ENCODE data around the gene FRMD3.

- TF ChIP-seq, protein P1, sequence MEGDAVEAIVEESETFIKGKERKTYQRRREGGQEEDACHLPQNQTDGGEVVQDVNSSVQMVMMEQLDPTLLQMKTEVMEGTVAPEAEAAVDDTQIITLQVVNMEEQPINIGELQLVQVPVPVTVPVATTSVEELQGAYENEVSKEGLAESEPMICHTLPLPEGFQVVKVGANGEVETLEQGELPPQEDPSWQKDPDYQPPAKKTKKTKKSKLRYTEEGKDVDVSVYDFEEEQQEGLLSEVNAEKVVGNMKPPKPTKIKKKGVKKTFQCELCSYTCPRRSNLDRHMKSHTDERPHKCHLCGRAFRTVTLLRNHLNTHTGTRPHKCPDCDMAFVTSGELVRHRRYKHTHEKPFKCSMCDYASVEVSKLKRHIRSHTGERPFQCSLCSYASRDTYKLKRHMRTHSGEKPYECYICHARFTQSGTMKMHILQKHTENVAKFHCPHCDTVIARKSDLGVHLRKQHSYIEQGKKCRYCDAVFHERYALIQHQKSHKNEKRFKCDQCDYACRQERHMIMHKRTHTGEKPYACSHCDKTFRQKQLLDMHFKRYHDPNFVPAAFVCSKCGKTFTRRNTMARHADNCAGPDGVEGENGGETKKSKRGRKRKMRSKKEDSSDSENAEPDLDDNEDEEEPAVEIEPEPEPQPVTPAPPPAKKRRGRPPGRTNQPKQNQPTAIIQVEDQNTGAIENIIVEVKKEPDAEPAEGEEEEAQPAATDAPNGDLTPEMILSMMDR (IDR thresholded peaks at IDR 0.05) = no peak
- TF ChIP-seq POLR2A (IDR thresholded peaks at IDR 0.05) = no peak
Observed at GRCh38 chr9:83410701-83411100, 127.5 kb downstream of the FRMD3 start.

Data from body of pancreas (tissue), 4 donors.